IMR-90 (cell line): ENCODE data around the gene CERS6. TPM values are rescaled to one million over a fixed set of nuclear protein-coding genes. Genes with fewer than 3 reads are reported as not detected.

Source experiments
- ATAC-seq: fragments of 200-7000 bp; cut with Tn5 transposase; 2 replicates; pipeline ENCODE4 v1.9.1; 2020; ENCODE audit warnings: low read depth, mild to moderate bottlenecking, moderate library complexity
- BruUV-seq: library from RNA; stranded (reverse); fragments of 400-500 nt; replicated peaks from 2 replicates; lab custom pipeline; 2021; lab: Mats Ljungman, UMichigan
- CTCF ChIA-PET: fragments of 300-600 bp; formaldehyde crosslinking; extraction: SDS; loops from one replicate; lab custom pipeline; 2021; ENCODE audit warnings: antibody characterized with exemption; lab: Yijun Ruan, JAX
- POLR2A ChIA-PET: fragments of 300-600 bp; sonication (Branson Sonifier 250); formaldehyde crosslinking; loops from one replicate; lab custom pipeline; 2022; ENCODE audit warnings: antibody characterized with exemption; ENCODE audit not compliant: unreplicated experiment; lab: Charles Lee
- DNase-seq: peaks from one replicate; pipeline ENCODE4 v3.0.0; 2013
- H2AFZ ChIP-seq: replicated peaks from 2 replicates; pipeline ENCODE3; 2013; ENCODE audit warnings: low read length, mild to moderate bottlenecking; ENCODE audit not compliant: poor library complexity
- H2AK5ac ChIP-seq: 2 replicates; pipeline ENCODE4 v1.6.1; 2013; ENCODE audit warnings: low read depth, low read length, inconsistent platforms
- H2AK9ac ChIP-seq: replicated peaks from 2 replicates; pipeline ENCODE3; 2013; ENCODE audit warnings: mild to moderate bottlenecking, low read depth, low read length, moderate library complexity; ENCODE audit not compliant: poor library complexity
- H2BK120ac ChIP-seq: 2 replicates; pipeline ENCODE4 v1.6.1; 2013; ENCODE audit warnings: low read depth, low read length, inconsistent platforms
- H2BK15ac ChIP-seq: 3 replicates; pipeline ENCODE4 v1.6.1; 2013; ENCODE audit warnings: low read depth, low read length, inconsistent platforms
- H2BK20ac ChIP-seq: 2 replicates; pipeline ENCODE4 v1.6.1; 2013; ENCODE audit warnings: low read depth, mild to moderate bottlenecking, inconsistent platforms, low read length, moderate library complexity
- H2BK5ac ChIP-seq: 2 replicates; pipeline ENCODE4 v1.6.1; 2013; ENCODE audit warnings: mild to moderate bottlenecking, low read depth, low read length, inconsistent platforms; ENCODE audit not compliant: poor library complexity, severe bottlenecking
- H3K14ac ChIP-seq: replicated peaks from 2 replicates; pipeline ENCODE4 v1.6.1; 2013; ENCODE audit warnings: low read depth, low read length, inconsistent platforms
- H3K18ac ChIP-seq: 2 replicates; pipeline ENCODE4 v1.6.1; 2013; ENCODE audit warnings: low read depth, low read length, control low read depth
- H3K23ac ChIP-seq: 2 replicates; pipeline ENCODE4 v1.6.1; 2013; ENCODE audit warnings: low read depth, low read length, inconsistent platforms
- H3K27ac ChIP-seq: 2 replicates; pipeline ENCODE4 v1.5.1; 2013; ENCODE audit warnings: mild to moderate bottlenecking, control low read depth, low read length; ENCODE audit not compliant: insufficient read depth
- H3K27me3 ChIP-seq: 2 replicates; pipeline ENCODE4 v1.6.1; 2013; ENCODE audit warnings: low read length; ENCODE audit not compliant: control insufficient read depth, insufficient read depth
- H3K36me3 ChIP-seq: 2 replicates; pipeline ENCODE4 v1.6.1; 2013; ENCODE audit warnings: low read length, mixed read lengths; ENCODE audit not compliant: control insufficient read depth, insufficient read depth
- H3K4ac ChIP-seq: 2 replicates; pipeline ENCODE4 v1.6.1; 2013; ENCODE audit warnings: low read depth, low read length, inconsistent platforms
- H3K4me1 ChIP-seq: 2 replicates; pipeline ENCODE4 v1.6.1; 2013; ENCODE audit warnings: low read length, mixed read lengths; ENCODE audit not compliant: control insufficient read depth, insufficient read depth
- H3K4me2 ChIP-seq: 2 replicates; pipeline ENCODE4 v1.6.1; 2013; ENCODE audit warnings: low read depth, mild to moderate bottlenecking, control low read depth, low read length, moderate library complexity
- H3K4me3 ChIP-seq: 2 replicates; pipeline ENCODE4 v1.5.1; 2013; ENCODE audit warnings: low read depth, mild to moderate bottlenecking, control low read depth, low read length, moderate library complexity; ENCODE audit not compliant: insufficient read depth
- H3K56ac ChIP-seq: 2 replicates; pipeline ENCODE4 v1.6.1; 2013; ENCODE audit warnings: low read length, inconsistent platforms; ENCODE audit not compliant: insufficient read depth; ENCODE audit errors: extremely low read depth
- H3K79me1 ChIP-seq, 2 experiments: 2 replicates each; pipeline ENCODE4 v1.6.1; 2013; ENCODE audit warnings: low read length in 2 of 2, inconsistent platforms in 1 of 2, low read depth in 1 of 2
- H3K9ac ChIP-seq: 2 replicates; pipeline ENCODE4 v1.6.1; 2013; ENCODE audit warnings: low read depth, low read length, control low read depth
- H3K9me1 ChIP-seq: 2 replicates; pipeline ENCODE4 v1.6.1; 2013; ENCODE audit warnings: low read length, inconsistent platforms; ENCODE audit not compliant: insufficient read depth
- H3K9me3 ChIP-seq: 2 replicates; pipeline ENCODE4 v1.6.1; 2013; ENCODE audit warnings: low read length; ENCODE audit not compliant: control insufficient read depth, insufficient read depth
- H4K20me1 ChIP-seq: 2 replicates; pipeline ENCODE4 v1.6.1; 2013; ENCODE audit warnings: low read length, inconsistent platforms; ENCODE audit not compliant: insufficient read depth
- H4K5ac ChIP-seq: 2 replicates; pipeline ENCODE4 v1.6.1; 2013; ENCODE audit warnings: mild to moderate bottlenecking, low read depth, low read length, control low read depth
- H4K8ac ChIP-seq, 2 experiments: 2 replicates each; pipeline ENCODE4 v1.6.1; 2013; ENCODE audit warnings: low read depth in 2 of 2, low read length in 2 of 2, control low read depth in 1 of 2, inconsistent platforms in 1 of 2
- H4K91ac ChIP-seq: 2 replicates; pipeline ENCODE4 v1.6.1; 2013; ENCODE audit warnings: low read depth, low read length, inconsistent platforms; ENCODE audit not compliant: insufficient read depth
- BHLHE40 ChIP-seq: fragments of 150-350 bp; IDR thresholded peaks from 2 replicates; pipeline ENCODE4 v1.6.1; 2016; ENCODE audit warnings: mild to moderate bottlenecking, low read depth, low read length
- CHD1 ChIP-seq: IDR thresholded peaks from 2 replicates; pipeline ENCODE4 v1.6.1; 2012; ENCODE audit warnings: low read depth, low read length, improper control_type of control experiment
- FOS ChIP-seq: fragments of 150-350 bp; IDR thresholded peaks from 2 replicates; pipeline ENCODE4 v1.6.1; 2016; ENCODE audit warnings: low read depth, low read length
- MAFK ChIP-seq: IDR thresholded peaks from 2 replicates; pipeline ENCODE4 v1.6.1; 2012; ENCODE audit warnings: low read depth, low read length, improper control_type of control experiment
- NFE2L2 ChIP-seq: fragments of 150-350 bp; IDR thresholded peaks from 2 replicates; pipeline ENCODE4 v1.6.1; 2016; ENCODE audit warnings: low read depth, mild to moderate bottlenecking, low read length
- POLR2A ChIP-seq: IDR thresholded peaks from 2 replicates; pipeline ENCODE4 v1.6.1; 2012; ENCODE audit warnings: mild to moderate bottlenecking, low read depth, low read length
- RAD21 ChIP-seq: IDR thresholded peaks from 2 replicates; pipeline ENCODE4 v1.6.1; 2012; ENCODE audit warnings: low read length, improper control_type of control experiment
- RCOR1 ChIP-seq: IDR thresholded peaks from 2 replicates; pipeline ENCODE4 v1.6.1; 2012; ENCODE audit warnings: mild to moderate bottlenecking, low read length, improper control_type of control experiment; ENCODE audit not compliant: insufficient replicate concordance
- SMC3 ChIP-seq: fragments of 150-350 bp; IDR thresholded peaks from 2 replicates; pipeline ENCODE4 v1.6.1; 2016; ENCODE audit warnings: low read depth, mild to moderate bottlenecking, antibody characterized with exemption, low read length, moderate library complexity
- WGBS, 2 experiments: methylation state at CpG; one replicate each; pipeline versions ENCODE4 v1.1.5 to v1.1.7; 2013; ENCODE audit warnings: missing lambda C conversion rate in 2 of 2; ENCODE audit not compliant: insufficient read length in 1 of 2; ENCODE audit errors: extremely low coverage in 2 of 2; 5-methylcytosine and 5-hydroxymethylcytosine counted together
- dilution Hi-C: fragments of 300-500 bp; cut with HindIII; formaldehyde crosslinking; loops from one replicate; pipeline ENCODE4 v1.14.3; 2018; ENCODE audit warnings: low sequenced_read_pairs; ENCODE audit not compliant: unreplicated experiment
- in situ Hi-C: fragments of 300-500 bp; cut with MboI; formaldehyde crosslinking; loops from 3 replicates; pipeline ENCODE4 v1.14.3; 2019; ENCODE audit warnings: low sequenced_read_pairs, inconsistent platforms, mixed read lengths
- intact Hi-C: fragments of 100-400 bp; cut with micrococcal nuclease; formaldehyde crosslinking; loops from 2 replicates; pipeline ENCODE4 v1.10.0; 2022
- polyA plus RNA-seq, 3 experiments: library from polyadenylated mRNA; depleted of rRNA; stranded (reverse); fragments of >200 nt; gene quantifications; 2 replicates each; pipeline ENCODE4 v1.2.3, GENCODE V29; 2012; ENCODE audit warnings: low replicate concordance in 1 of 3
- total RNA-seq: library from RNA; depleted of rRNA; stranded (reverse); fragments of >200 nt; gene quantifications from 2 replicates; pipeline ENCODE4 v1.2.3, GENCODE V29; 2012
- TF ChIP-seq, protein P1 (sequence below): fragments of 150-350 bp; IDR thresholded peaks from 2 replicates; pipeline ENCODE4 v1.6.1; 2017; ENCODE audit warnings: mild to moderate bottlenecking, antibody characterized with exemption, low read length, low read depth
- TF ChIP-seq, protein P2 (sequence below): fragments of 150-350 bp; IDR thresholded peaks from 2 replicates; pipeline ENCODE4 v1.6.1; 2016; ENCODE audit warnings: low read depth, mild to moderate bottlenecking, low read length, moderate library complexity, borderline replicate concordance

CERS6 gene
- total and polyA plus RNA-seq, 2 of the 4 experiments (the other 2 are of a cell fraction) = 2.1 to 5.7 TPM

DNA sequence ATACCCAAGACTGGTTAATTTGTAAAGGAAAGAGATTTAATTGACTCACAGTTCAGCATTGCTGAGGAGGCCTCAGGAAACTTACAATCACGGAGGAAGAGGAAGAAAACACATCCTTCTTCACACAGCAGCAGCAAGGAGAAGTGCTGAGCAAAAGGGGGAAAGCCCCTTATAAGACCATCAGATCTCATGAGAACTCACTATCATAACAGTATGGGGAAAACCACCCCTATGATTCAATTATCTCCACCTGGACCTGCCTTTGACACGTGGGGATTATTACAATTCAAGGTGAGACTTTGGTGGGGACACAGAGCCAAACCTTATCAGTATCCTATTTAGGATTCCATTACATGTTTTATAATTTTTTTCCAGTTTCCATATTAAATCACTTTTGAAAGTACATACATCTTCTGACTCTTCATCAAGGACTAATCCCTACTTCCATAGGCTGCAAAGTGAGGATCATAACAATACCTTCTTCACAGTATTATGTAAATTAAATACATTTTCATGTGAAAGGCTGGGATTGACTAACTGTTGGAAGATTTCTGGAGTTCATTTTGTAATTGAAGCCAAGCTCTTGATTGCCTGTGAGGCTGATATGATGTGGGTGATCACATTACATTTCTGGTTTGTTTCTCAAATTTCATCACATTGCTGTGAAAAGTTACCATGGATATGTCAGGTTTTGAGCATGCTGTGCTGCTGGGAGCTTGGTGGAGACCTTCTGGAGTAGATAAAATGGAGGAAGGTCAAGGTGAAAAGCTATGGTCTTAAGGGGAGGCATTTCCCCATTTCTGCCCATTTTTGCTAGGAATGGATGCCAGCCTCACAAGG lies 31.7 kb upstream of the CERS6 start:
- no peak for TF ChIP-seq SMC3
- no peak for TF ChIP-seq NFE2L2
- no peak for TF ChIP-seq FOS
- TF ChIP-seq MAFK = no peak
- TF ChIP-seq, protein P1, sequence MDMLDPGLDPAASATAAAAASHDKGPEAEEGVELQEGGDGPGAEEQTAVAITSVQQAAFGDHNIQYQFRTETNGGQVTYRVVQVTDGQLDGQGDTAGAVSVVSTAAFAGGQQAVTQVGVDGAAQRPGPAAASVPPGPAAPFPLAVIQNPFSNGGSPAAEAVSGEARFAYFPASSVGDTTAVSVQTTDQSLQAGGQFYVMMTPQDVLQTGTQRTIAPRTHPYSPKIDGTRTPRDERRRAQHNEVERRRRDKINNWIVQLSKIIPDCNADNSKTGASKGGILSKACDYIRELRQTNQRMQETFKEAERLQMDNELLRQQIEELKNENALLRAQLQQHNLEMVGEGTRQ = no peak
- no peak for TF ChIP-seq POLR2A
- no peak for TF ChIP-seq RAD21
- no peak for TF ChIP-seq RCOR1
- TF ChIP-seq, protein P2, sequence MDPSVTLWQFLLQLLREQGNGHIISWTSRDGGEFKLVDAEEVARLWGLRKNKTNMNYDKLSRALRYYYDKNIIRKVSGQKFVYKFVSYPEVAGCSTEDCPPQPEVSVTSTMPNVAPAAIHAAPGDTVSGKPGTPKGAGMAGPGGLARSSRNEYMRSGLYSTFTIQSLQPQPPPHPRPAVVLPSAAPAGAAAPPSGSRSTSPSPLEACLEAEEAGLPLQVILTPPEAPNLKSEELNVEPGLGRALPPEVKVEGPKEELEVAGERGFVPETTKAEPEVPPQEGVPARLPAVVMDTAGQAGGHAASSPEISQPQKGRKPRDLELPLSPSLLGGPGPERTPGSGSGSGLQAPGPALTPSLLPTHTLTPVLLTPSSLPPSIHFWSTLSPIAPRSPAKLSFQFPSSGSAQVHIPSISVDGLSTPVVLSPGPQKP = no peak
- TF ChIP-seq BHLHE40 = no peak
- TF ChIP-seq CHD1 = no peak
- H3K27me3 ChIP-seq = no peaks in the 10 kb centered on the region; the same call in 1 of the 2 replicates
- no peak overlapping the region for H3K56ac ChIP-seq
- no peak overlapping the region for H3K14ac ChIP-seq
- H2AK9ac ChIP-seq = no peak overlapping the region
- dilution Hi-C loops = no loop called here
- no peaks in the 10 kb centered on the region for H3K9me3 ChIP-seq
- WGBS, 2 experiments = no CpG with 5 or more reads among the region's 2 CpGs
- H4K91ac ChIP-seq = no peak overlapping the region
- H3K27ac ChIP-seq = no peak overlapping the region
- no peak overlapping the region for H4K8ac ChIP-seq
- H2BK5ac ChIP-seq = no peak overlapping the region
- no peak overlapping the region for H3K4me3 ChIP-seq
- H4K20me1 ChIP-seq = no peaks in the 10 kb centered on the region
- in situ Hi-C loops = no loop called here
- no peaks in the 10 kb centered on the region for H3K4me1 ChIP-seq
- H3K9me1 ChIP-seq = no peaks in the 10 kb centered on the region
- H2BK120ac ChIP-seq = no peak overlapping the region
- H2AFZ ChIP-seq = no peak overlapping the region
- ChIA-PET CTCF (no interaction called here), POLR2A (no interaction called here)
- H2BK15ac ChIP-seq = no peak overlapping the region
- no peak overlapping the region for H2BK20ac ChIP-seq
- no peak overlapping the region for H2AK5ac ChIP-seq
- no peak overlapping the region for H3K18ac ChIP-seq
- peak; percentile 39 for DNase-seq
- H3K4ac ChIP-seq = no peak overlapping the region
- no TSS peak for BruUV-seq
- no peak overlapping the region for H4K5ac ChIP-seq
- no peak for ATAC-seq
- no peak overlapping the region for H3K4me2 ChIP-seq
- intact Hi-C loops = no loop called here
- H3K9ac ChIP-seq = no peak overlapping the region
- H3K79me1 ChIP-seq = no peaks in the 10 kb centered on the region
- no peaks in the 10 kb centered on the region for H3K36me3 ChIP-seq
- no peak overlapping the region for H3K23ac ChIP-seq
